Measurements from ENCODE around the gene ATG5.
"Not testable (repeated sequence)": the region's sequence is repeated elsewhere in the genome, so short reads cannot be mapped to it uniquely, and the experiment has no call there.

The ATG5 gene

GRCh38 chr6:106237286-106237685, 88.3 kb downstream of the ATG5 start:
- H3K9me3 ChIP-seq (ENCODE audit: control insufficient read depth in 1 of 2, low read length in 2 of 2): no peaks in the 10 kb centered on the region
- H3K27ac ChIP-seq (ENCODE audit: low read depth, low read length): no peak overlapping the region
- H3K36me3 ChIP-seq (ENCODE audit: control insufficient read depth in 1 of 2, insufficient read depth in 2 of 2, low read length in 2 of 2): peaks cover 0 to 8% of the 10 kb centered on the region in 2 donors
- H3K4me3 ChIP-seq (ENCODE audit: low read depth in 1 of 2, low read length in 2 of 2): no peak overlapping the region
- no peaks in the 10 kb centered on the region for H3K27me3 ChIP-seq (ENCODE audit: control insufficient read depth in 1 of 2, insufficient read depth in 2 of 2, low read length in 2 of 2)
- H3K4me1 ChIP-seq (ENCODE audit: control insufficient read depth in 1 of 2, insufficient read depth in 2 of 2, low read length in 2 of 2): no peaks in the 10 kb centered on the region
- no peak overlapping the region for H3K9ac ChIP-seq (ENCODE audit: low read depth in 1 of 2, low read length in 2 of 2)

- H3K9me3 ChIP-seq (ENCODE audit: control insufficient read depth in 1 of 2, low read length in 2 of 2); H3K27ac ChIP-seq (ENCODE audit: low read depth, low read length); H3K27me3 ChIP-seq (ENCODE audit: control insufficient read depth in 1 of 2, insufficient read depth in 2 of 2, low read length in 2 of 2); H3K9ac ChIP-seq (ENCODE audit: low read depth in 1 of 2, low read length in 2 of 2); H3K4me3 ChIP-seq (ENCODE audit: low read depth in 1 of 2, low read length in 2 of 2); H3K36me3 ChIP-seq (ENCODE audit: control insufficient read depth in 1 of 2, insufficient read depth in 2 of 2, low read length in 2 of 2): not testable (repeated sequence)
- peaks cover 0 to 11% of the 10 kb centered on the region in 2 donors for H3K4me1 ChIP-seq (ENCODE audit: control insufficient read depth in 1 of 2, insufficient read depth in 2 of 2, low read length in 2 of 2)
These were observed 95.6 kb downstream of the ATG5 start for GRCh38 chr6:106229876-106230445.

- Histone ChIP-seq H3K27ac (ENCODE audit: low read depth, low read length) (no peak overlapping the region), H3K9me3 (ENCODE audit: control insufficient read depth in 1 of 2, low read length in 2 of 2) (no peaks in the 10 kb centered on the region), H3K9ac (ENCODE audit: low read depth in 1 of 2, low read length in 2 of 2) (no peak overlapping the region), H3K4me3 (ENCODE audit: low read depth in 1 of 2, low read length in 2 of 2) (no peak overlapping the region), H3K27me3 (ENCODE audit: control insufficient read depth in 1 of 2, insufficient read depth in 2 of 2, low read length in 2 of 2) (no peaks in the 10 kb centered on the region), H3K36me3 (ENCODE audit: control insufficient read depth in 1 of 2, insufficient read depth in 2 of 2, low read length in 2 of 2) (no peaks in the 10 kb centered on the region), H3K4me1 (ENCODE audit: control insufficient read depth in 1 of 2, insufficient read depth in 2 of 2, low read length in 2 of 2) (peaks cover 0 to 14% of the 10 kb centered on the region in 2 donors)
These were observed 97.7 kb downstream of the ATG5 start for GRCh38 chr6:106227612-106228507.

- H3K4me3 ChIP-seq (ENCODE audit: low read depth in 1 of 2, low read length in 2 of 2): no peak overlapping the region
- H3K27me3 ChIP-seq (ENCODE audit: control insufficient read depth in 1 of 2, insufficient read depth in 2 of 2, low read length in 2 of 2): no peaks in the 10 kb centered on the region
- no peak overlapping the region for H3K27ac ChIP-seq (ENCODE audit: low read depth, low read length)
- H3K9me3 ChIP-seq (ENCODE audit: control insufficient read depth in 1 of 2, low read length in 2 of 2): no peaks in the 10 kb centered on the region
- no peak overlapping the region for H3K9ac ChIP-seq (ENCODE audit: low read depth in 1 of 2, low read length in 2 of 2)
- H3K4me1 ChIP-seq (ENCODE audit: control insufficient read depth in 1 of 2, insufficient read depth in 2 of 2, low read length in 2 of 2): peaks cover 0 to 14% of the 10 kb centered on the region in 2 donors
- no peaks in the 10 kb centered on the region for H3K36me3 ChIP-seq (ENCODE audit: control insufficient read depth in 1 of 2, insufficient read depth in 2 of 2, low read length in 2 of 2)
These were observed 98.9 kb downstream of the ATG5 start for GRCh38 chr6:106226676-106227075.

GRCh38 chr6:106225581-106225980, 100.0 kb downstream of the ATG5 start:
- no peaks in the 10 kb centered on the region for H3K36me3 ChIP-seq (ENCODE audit: control insufficient read depth in 1 of 2, insufficient read depth in 2 of 2, low read length in 2 of 2)
- H3K9me3 ChIP-seq (ENCODE audit: control insufficient read depth in 1 of 2, low read length in 2 of 2): no peaks in the 10 kb centered on the region
- no peak overlapping the region for H3K27ac ChIP-seq (ENCODE audit: low read depth, low read length)

GRCh38 chr6:106223300-106223930, 102.1 kb downstream of the ATG5 start:
- H3K27me3 ChIP-seq (ENCODE audit: control insufficient read depth in 1 of 2, insufficient read depth in 2 of 2, low read length in 2 of 2): no peaks in the 10 kb centered on the region
- no peak overlapping the region for H3K27ac ChIP-seq (ENCODE audit: low read depth, low read length)
- H3K36me3 ChIP-seq (ENCODE audit: control insufficient read depth in 1 of 2, insufficient read depth in 2 of 2, low read length in 2 of 2): no peaks in the 10 kb centered on the region
- H3K4me1 ChIP-seq (ENCODE audit: control insufficient read depth in 1 of 2, insufficient read depth in 2 of 2, low read length in 2 of 2): peaks cover 0 to 14% of the 10 kb centered on the region in 2 donors
- H3K4me3 ChIP-seq (ENCODE audit: low read depth in 1 of 2, low read length in 2 of 2): no peak overlapping the region
- no peak overlapping the region for H3K9ac ChIP-seq (ENCODE audit: low read depth in 1 of 2, low read length in 2 of 2)
- H3K9me3 ChIP-seq (ENCODE audit: control insufficient read depth in 1 of 2, low read length in 2 of 2): no peaks in the 10 kb centered on the region

More at GRCh38 chr6:106225581-106225980, 100.0 kb downstream of the ATG5 start:
- H3K4me3 ChIP-seq (ENCODE audit: low read depth in 1 of 2, low read length in 2 of 2): no peak overlapping the region
- H3K4me1 ChIP-seq (ENCODE audit: control insufficient read depth in 1 of 2, insufficient read depth in 2 of 2, low read length in 2 of 2): peaks cover 0 to 14% of the 10 kb centered on the region in 2 donors
- H3K9ac ChIP-seq (ENCODE audit: low read depth in 1 of 2, low read length in 2 of 2): no peak overlapping the region
- H3K27me3 ChIP-seq (ENCODE audit: control insufficient read depth in 1 of 2, insufficient read depth in 2 of 2, low read length in 2 of 2): no peaks in the 10 kb centered on the region

- Histone ChIP-seq H3K9ac (ENCODE audit: low read depth in 1 of 2, low read length in 2 of 2) (no peak overlapping the region), H3K27ac (ENCODE audit: low read depth, low read length) (no peak overlapping the region), H3K9me3 (ENCODE audit: control insufficient read depth in 1 of 2, low read length in 2 of 2) (no peaks in the 10 kb centered on the region), H3K27me3 (ENCODE audit: control insufficient read depth in 1 of 2, insufficient read depth in 2 of 2, low read length in 2 of 2) (no peaks in the 10 kb centered on the region), H3K36me3 (ENCODE audit: control insufficient read depth in 1 of 2, insufficient read depth in 2 of 2, low read length in 2 of 2) (no peaks in the 10 kb centered on the region), H3K4me1 (ENCODE audit: control insufficient read depth in 1 of 2, insufficient read depth in 2 of 2, low read length in 2 of 2) (peaks cover 0 to 3% of the 10 kb centered on the region in 2 donors), H3K4me3 (ENCODE audit: low read depth in 1 of 2, low read length in 2 of 2) (no peak overlapping the region)
These were observed 105.1 kb downstream of the ATG5 start for GRCh38 chr6:106220485-106220884.

GRCh38 chr6:106216527-106216926, 109.0 kb downstream of the ATG5 start:
- no peak overlapping the region for H3K9ac ChIP-seq (ENCODE audit: low read depth in 1 of 2, low read length in 2 of 2)
- H3K4me3 ChIP-seq (ENCODE audit: low read depth in 1 of 2, low read length in 2 of 2): no peak overlapping the region
- no peaks in the 10 kb centered on the region for H3K9me3 ChIP-seq (ENCODE audit: control insufficient read depth in 1 of 2, low read length in 2 of 2)
- no peak overlapping the region for H3K27ac ChIP-seq (ENCODE audit: low read depth, low read length)
- H3K36me3 ChIP-seq (ENCODE audit: control insufficient read depth in 1 of 2, insufficient read depth in 2 of 2, low read length in 2 of 2): no peaks in the 10 kb centered on the region
- H3K4me1 ChIP-seq (ENCODE audit: control insufficient read depth in 1 of 2, insufficient read depth in 2 of 2, low read length in 2 of 2): no peaks in the 10 kb centered on the region
- no peaks in the 10 kb centered on the region for H3K27me3 ChIP-seq (ENCODE audit: control insufficient read depth in 1 of 2, insufficient read depth in 2 of 2, low read length in 2 of 2)

- no peaks in the 10 kb centered on the region for H3K4me1 ChIP-seq (ENCODE audit: control insufficient read depth in 1 of 2, insufficient read depth in 2 of 2, low read length in 2 of 2)
- no peaks in the 10 kb centered on the region for H3K27me3 ChIP-seq (ENCODE audit: control insufficient read depth in 1 of 2, insufficient read depth in 2 of 2, low read length in 2 of 2)
- no peak overlapping the region for H3K27ac ChIP-seq (ENCODE audit: low read depth, low read length)
- no peak overlapping the region for H3K4me3 ChIP-seq (ENCODE audit: low read depth in 1 of 2, low read length in 2 of 2)
- H3K36me3 ChIP-seq (ENCODE audit: control insufficient read depth in 1 of 2, insufficient read depth in 2 of 2, low read length in 2 of 2): no peaks in the 10 kb centered on the region
- H3K9ac ChIP-seq (ENCODE audit: low read depth in 1 of 2, low read length in 2 of 2): no peak overlapping the region
- no peaks in the 10 kb centered on the region for H3K9me3 ChIP-seq (ENCODE audit: control insufficient read depth in 1 of 2, low read length in 2 of 2)
These were observed 110.0 kb downstream of the ATG5 start for GRCh38 chr6:106215608-106216007.

- Histone ChIP-seq H3K4me3 (ENCODE audit: low read depth in 1 of 2, low read length in 2 of 2) (no peak overlapping the region), H3K27me3 (ENCODE audit: control insufficient read depth in 1 of 2, insufficient read depth in 2 of 2, low read length in 2 of 2) (no peaks in the 10 kb centered on the region), H3K4me1 (ENCODE audit: control insufficient read depth in 1 of 2, insufficient read depth in 2 of 2, low read length in 2 of 2) (no peaks in the 10 kb centered on the region), H3K27ac (ENCODE audit: low read depth, low read length) (no peak overlapping the region), H3K9ac (ENCODE audit: low read depth in 1 of 2, low read length in 2 of 2) (no peak overlapping the region), H3K9me3 (ENCODE audit: control insufficient read depth in 1 of 2, low read length in 2 of 2) (no peaks in the 10 kb centered on the region), H3K36me3 (ENCODE audit: control insufficient read depth in 1 of 2, insufficient read depth in 2 of 2, low read length in 2 of 2) (no peaks in the 10 kb centered on the region)
These were observed 111.0 kb downstream of the ATG5 start for GRCh38 chr6:106214531-106214930.
